ENCODE data around the gene ANKRD31.
"Not testable (repeated sequence)": the region's sequence is repeated elsewhere in the genome, so short reads cannot be mapped to it uniquely, and the experiment has no call there.

ANKRD31 gene

DNA sequence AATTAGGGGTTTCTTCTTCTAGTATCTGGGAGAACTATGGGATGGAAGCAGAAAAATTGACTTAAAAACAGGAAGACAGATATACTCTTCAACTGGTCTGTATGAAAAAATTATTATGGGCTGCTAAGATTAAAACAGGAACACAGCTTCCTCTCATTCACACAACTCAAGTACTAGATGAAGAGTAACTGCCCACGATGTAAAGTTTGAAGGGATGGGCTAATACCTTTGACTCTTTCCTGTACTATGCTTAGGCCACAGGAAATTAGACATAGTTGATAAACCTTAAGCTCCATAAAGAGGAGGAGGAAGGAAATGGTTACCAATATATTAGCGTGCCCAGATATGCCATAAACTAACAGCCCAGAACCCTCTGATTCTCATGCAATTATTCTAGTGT lies 88.6 kb downstream of the ANKRD31 start:
- DNase-seq: no peak

DNA sequence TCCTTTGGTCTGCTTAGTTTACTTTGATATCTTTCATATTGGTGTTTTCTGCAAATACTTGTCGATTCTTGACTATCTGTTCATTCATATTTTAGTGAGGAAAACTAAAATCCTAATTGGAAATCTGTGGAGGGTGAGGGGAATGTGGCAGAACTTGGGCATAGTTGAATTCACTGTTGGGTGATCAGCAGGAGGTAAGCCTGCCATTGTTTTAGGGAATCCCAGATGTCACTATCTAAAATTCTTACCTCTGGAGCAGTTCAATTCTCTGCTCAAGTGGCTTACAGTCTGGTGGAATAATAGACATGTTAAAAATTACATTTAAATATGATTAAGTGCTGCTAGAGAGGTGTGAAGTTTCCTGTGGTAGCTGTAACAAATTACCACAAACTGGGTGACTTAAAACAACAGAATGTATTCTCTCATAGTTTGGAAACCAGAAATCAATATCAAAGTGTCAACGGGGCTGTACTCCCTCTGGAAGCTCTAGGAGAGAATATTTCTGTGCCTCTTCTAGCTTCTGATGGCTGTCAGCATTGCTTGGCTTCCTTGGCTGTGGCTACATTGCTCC lies 94.0 kb downstream of the ANKRD31 start:
- DNase-seq: no peak

DNA sequence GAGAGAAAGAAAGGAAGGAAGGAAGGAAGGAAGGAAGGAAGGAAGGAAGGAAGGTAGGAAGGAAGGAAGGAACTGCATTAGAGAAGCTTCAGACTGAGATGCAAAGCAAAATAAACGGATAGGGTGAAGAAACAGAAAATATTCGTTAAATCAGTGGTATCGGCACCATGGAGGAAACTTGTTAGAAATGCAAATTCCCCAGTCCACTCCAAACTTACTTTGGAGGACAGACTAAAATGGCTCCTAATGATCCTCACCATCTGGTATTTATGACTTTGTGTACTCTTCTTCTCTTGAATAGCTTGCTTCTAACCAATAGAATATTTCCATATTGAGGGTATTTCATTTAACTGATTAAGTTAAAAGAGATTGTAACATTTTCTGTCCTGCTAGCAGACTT lies 96.4 kb downstream of the ANKRD31 start:
- DNase-seq: no peak

DNA sequence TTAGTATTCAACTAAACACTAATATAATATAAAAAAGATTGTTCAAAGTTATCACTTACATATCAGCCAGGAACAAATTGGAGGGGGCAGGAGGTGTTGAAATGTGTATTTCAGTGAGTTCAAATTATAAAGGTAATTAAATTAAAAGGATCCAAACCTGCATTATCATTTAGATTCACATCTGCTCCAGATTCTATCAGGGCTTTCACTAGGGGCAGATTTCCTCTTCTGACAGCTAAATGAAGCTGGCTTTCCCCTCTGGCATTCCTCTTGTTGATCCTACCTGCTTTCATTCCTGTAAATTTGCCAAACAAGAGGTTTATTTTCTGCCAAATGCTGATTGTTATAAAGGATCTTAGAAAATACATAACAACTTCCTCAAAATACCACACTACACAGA lies 98.0 kb downstream of the ANKRD31 start:
- no peak for DNase-seq

DNA sequence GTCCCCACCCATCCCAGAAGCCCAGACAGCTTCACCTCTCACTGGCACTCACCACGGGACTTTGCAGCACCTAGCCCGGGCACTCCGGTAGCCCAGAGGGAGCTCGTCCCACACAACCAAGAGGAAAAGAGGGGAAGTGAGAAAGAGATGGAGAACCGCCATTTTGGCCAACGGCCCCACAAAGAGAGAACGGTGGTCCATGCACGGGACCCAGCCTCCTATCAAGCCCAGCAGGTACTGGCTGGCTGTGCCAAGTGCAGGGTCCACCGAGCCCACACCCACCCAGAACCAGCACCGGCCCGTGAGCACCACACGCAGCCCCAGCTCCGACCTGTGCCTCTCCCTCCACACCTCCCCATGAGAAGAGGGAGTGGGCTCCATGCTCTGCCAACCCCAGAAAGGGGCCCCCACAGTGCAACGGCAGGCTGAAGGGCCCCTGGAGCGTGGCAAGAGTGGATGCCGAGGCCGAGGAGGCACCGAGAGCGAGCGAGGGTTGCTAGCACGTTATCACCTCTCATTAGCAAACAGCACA lies 105.8 kb downstream of the ANKRD31 start:
- no peak for DNase-seq

DNA sequence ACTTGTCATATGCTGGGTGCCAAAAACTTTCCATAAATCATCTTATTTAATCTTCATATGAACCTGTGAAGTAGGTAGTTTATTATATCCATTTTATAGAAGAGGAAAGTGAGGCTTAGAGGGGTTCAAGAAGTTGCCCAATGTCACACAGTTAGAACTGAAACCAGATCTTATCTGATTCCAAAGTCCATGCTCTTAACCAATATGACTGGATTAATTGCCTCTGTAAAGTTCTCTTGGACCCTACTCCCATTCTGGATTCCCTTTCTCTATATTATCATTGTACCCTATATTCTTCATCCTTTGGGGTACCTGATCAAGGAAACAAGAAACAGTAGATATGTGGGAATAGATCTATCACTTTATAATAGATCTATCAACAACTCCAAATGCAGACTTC lies 119.8 kb downstream of the ANKRD31 start:
- no peak for DNase-seq

DNA sequence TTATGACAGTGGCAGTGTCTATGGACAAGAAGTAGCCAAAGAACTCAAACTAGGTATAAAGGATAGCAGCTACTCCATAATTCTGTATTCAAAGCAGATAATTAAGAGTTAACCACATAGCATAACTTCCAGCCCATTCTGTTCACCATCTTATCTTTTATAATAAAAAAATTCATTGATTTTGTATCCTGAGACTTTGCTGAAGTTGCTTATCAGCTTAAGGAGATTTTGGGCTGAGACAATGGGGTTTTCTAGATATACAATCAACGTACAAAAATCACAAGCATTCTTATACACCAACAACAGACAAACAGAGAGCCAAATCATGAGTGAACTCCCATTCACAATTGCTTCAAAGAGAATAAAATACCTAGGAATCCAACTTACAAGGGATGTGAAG lies 122.4 kb downstream of the ANKRD31 start:
- not testable (repeated sequence) for DNase-seq

DNA sequence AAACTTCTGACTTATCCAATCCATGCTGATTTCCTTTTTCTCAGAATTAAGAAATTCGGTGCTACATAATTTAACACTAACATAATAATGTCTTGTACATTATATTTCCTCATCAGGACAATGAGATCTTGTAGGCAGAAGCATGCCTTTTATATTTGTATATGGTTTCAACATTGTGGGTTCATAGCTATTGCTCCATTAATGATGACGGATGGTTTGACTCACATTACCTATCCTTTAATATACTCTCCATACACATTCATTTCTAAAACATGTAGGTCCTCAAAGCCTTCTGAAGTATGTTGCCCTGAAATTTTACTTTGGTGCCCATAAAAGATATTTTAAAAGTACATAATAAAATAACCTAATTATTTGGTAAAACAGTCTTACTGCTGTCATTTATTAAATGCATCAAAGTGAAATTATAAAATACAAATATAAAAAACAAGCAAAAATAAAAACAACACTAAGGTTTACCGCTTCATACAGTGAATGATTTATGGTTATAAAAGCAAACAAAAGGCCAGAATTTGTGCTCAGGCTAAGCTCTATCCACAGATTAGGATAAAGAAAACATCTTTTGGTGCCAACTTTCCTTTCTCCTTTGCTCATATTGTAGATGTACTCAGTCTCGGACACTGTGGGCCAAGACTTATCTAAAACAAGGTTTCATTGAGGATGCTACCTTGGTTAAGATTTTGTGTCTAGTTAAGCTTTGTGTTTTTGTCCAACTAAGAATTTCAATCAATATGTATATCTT lies 123.1 kb downstream of the ANKRD31 start:
- DNase-seq: no peak

DNA sequence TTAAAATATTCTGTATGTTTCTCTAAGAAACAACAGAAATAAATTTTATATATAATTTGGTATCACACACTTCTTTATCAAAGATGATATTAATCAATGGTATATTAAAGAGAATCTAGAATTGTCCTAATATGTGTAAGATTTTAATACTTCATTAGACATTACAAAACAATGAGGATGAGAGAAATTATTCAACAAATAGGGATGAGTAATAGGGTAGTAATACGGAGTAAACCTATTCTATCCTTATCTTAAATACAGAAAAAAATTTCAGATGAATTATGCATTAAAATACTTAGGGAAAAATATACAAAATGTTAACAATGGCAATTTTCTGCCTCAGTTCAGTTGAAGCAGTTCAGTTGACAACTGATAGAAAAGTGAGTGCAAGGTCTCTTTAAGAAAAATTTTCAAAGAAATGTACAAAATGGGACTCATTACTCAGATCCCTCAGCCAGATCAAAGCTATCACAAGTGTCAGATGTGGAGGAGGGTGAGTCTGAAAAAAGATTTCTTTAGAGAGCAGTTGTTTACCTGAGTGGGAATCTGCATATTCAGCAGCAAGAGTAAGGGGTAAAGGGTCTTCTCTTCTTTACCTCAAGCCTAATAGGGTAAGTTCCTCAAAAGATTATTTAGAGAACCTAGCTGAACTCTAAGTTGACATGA lies 127.6 kb downstream of the ANKRD31 start:
- no peak for DNase-seq

DNA sequence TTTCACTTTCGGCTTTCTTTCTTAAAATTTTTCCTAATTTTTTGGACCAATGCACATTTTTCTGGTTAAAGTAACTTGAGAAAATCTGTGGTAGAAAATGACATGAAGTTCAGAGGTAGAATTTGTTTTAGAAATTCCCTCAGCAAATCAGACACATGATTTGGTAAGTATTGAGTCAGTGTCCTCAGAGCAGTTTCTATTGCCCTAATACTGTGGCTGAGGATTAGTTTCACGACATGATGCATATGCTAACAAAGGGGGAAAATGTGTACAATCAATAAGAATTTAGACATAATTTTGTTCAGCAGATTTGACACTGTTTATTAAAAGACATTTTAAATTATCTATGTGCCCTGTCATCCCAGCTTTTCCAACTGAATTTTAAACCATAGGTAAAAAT lies 128.2 kb downstream of the ANKRD31 start:
- DNase-seq: no peak

DNA sequence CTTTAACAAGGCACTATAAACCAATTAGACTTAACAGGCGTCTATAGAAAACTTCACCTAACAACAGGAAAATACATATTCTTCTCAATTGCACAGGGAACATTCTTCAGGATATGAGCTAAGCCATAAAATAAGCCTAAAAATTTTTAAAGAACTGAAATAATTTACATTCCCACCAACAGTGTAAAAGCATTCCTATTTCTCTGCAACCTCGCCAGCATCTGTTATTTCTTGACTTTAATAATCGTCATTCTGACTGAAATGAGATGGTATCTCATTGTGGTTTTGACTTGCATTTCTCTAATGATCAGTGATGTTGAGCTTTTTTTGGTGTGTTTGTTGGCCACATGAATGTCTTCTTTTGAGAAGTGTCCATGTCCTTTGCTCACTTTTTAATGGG lies 140.7 kb downstream of the ANKRD31 start:
- not testable (repeated sequence) for DNase-seq

DNA sequence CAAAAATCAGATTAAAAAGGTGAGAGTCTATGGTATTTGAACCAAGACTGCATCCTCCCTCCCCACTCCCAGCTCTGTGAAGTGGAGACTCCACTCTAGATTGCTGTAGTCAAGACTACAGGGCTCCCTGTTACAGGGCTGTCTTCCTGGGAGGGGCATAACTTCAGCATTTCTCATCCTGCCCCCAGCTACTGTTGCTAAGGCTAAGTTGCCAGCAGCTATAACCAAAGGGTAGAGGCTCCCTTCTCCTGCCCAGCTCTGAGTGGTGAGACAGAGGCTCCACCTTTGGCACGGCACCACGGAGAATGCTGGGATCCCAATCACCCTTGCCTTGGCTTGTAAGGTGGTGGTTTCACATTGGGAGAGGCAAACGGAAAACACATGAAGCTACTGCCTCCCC lies 145.1 kb downstream of the ANKRD31 start:
- DNase-seq: no peak

DNA sequence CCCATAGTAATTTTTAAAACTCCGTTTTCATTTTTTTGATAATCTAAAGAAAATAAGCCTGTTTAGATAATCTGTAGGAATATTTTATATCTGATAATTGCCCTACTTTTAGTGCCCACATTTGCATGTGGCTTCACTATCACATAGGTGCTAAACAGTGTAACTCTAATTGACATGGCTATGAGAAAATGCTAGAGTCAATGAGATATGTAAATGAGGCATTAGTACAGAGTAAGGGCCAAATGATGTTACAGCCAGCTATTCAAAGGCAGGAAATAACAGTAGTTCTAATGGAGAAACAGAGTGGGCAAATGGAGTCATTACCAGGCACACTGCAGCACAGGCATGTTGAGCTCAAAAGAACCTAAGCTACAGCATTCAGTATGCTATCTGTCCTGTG lies 147.0 kb downstream of the ANKRD31 start:
- no peak for DNase-seq

DNA sequence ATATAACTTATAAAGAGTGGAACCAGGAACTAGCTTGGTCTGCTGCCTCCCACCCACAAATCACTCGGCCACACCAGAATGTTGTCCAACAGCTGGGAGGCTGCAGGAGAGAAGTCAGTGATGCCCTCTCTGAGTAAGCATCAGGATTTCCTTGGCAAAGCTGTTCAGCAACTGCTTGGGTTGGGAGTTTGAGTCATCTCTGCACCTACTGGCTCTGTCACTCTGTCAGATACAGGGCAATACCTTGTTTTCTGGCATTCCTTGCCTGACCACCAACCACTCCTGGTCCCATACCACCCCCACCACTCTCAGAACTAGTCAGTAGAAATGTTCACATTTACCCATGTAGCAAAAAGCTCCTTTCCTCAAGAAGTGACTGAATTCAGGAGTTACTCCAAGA lies 147.5 kb downstream of the ANKRD31 start:
- no peak for DNase-seq

DNA sequence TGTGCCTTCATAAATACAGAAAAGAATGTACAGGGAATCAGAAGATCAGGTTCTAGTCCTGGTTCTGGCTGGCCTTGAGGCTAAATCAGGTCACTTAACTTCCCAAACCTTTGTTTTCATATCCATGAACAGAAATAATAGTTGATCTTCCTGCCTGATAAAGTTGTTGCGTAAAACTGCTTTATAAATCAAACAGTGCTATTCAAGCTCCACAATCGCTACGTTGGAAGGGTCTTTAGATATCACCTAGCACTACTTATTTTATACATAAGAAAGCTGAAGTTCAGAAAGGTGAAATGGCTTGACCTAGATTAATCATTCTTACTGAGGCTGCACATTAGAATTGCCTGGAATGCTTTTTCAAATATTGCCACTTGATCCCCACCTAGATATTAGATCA lies 148.0 kb downstream of the ANKRD31 start:
- no peak for DNase-seq

DNA sequence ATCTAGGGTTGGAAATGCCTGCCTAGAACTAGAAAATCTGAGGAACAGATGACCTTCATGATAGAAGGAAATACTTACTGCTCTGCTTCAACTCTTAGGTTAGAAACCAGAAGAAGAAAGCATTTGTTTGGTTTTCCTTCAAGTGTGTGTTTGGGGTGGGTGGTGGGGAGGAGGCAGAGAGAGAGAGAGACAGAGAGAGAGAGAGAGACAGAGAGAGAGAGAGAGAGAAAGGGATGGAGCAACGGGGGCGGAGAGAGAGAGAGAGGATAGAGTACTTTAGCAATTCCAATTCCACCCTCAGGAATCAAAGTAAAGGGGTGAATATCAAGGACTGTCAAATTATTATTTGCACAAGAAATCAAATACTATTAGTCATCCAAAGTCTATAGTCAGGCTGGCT lies 155.2 kb downstream of the ANKRD31 start:
- no peak for DNase-seq

DNA sequence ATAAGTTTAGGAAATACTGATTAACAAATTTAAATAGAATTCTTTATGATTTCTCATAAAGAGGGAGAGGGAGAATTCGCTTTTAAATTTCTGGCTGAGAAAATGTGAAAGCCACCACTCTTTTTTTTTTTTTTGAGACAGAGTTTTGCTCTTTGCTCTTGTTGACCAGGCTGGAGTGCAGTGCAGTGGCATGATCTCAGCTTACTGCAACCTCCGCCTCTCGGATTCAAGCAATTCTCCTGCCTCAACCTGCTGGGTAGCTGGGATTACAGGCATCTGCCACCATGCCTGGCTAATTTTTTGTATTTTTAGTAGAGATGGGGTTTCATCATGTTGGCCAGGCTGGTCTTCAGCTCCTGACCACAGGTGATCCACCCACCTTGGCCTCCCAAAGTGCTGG lies 157.3 kb downstream of the ANKRD31 start:
- DNase-seq: not testable (repeated sequence)

DNA sequence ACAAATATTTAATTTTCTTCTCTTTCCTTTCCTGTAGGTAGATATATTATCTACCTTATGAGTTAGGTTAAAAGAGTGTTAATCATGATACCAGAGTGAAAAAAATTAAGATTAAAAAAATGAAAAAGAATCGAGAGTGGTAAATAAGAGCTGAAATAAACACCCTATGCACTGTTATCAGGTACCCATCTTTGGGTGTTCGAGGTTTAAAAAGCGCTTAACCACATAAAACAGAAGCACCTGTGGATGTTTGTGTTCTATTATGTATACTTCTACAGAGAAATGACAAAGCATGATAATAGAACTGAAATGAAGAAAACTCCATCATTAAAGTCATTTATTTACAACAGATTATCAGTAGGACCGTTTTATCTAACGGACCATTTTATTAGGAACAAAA lies 158.7 kb downstream of the ANKRD31 start:
- no peak for DNase-seq

DNA sequence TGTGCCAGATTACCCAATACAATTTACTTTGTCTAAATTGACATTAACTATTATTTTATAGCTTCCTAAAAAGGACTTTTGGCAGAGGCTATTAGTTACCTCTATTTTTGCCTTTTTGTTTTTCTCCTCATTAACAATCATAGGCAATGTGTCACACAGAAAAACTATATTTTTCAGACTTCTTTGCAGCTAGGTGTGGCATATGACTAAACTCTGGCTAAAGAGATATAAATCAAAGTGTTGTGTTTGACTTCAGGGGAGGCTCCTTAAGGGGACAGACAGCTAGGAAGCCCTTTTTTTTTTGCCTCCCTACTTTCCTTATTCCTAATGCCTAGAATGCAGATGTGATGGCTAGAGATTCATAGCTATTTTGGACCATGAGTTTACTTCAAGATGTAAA lies 164.6 kb downstream of the ANKRD31 start:
- DNase-seq: no peak

DNA sequence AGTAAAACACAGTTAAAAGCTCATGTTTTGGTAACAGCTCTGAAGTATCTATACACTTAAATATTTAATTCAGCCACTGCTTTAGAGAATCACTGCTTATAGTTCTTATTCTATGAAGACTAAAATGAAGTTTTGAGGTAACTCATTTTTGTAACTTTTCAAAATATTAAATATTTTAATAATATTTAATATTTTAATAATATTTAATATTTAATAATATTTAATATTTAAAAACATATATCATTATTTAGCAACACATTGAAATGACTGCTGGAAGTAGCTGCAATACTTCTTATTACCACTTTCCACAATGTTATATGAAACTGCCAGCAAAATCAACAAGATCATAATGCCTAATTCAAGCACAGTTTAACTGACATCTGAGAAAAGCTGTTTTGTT lies 165.6 kb downstream of the ANKRD31 start:
- DNase-seq: no peak

DNA sequence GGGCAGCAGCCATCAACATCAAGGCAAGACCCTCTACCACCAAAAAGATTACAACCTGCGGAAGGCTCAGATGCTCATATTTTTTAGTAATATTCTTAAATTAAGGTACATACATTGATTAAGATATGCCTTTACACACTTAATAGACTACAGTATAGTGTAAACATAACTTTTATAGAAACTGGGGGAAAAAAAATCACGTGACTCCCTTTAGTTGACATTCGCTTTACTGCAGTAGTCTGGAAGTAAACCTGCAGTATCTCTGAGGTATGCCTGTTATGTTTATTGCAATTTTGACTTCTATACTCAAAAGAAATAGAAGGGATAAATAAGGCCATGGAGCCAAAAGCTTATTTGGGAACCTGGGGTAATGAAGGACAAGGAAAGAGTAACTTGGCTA lies 169.2 kb downstream of the ANKRD31 start:
- no peak for DNase-seq

DNA sequence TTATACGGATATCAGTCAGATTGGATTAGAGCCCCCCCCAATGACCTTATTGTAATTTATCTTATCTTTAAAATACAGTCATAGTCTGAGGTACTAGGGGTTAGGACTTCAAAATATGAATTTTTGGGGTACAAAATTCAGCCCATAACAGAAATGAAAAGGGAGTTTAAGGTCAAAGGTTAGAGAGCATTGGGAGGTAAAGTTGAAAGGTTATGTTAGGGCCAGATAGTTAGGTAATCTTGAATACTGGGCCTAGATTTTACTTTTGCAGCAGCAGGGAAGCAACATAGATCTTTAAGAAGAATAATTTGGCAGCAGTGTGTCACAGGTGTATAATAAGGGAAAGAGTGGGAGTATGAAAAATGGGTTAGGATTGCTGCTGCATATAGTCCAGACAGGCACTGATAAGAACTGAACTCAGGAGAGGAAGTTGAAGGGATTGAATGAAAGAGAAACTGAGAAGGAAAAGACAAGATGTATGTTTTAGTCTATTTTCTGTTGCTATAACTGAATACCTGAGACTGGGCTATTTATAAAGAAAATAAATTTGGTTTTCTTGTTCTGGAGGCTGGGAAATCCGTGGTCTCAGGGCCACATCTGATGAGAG lies 173.7 kb downstream of the ANKRD31 start:
- no peak for DNase-seq

DNA sequence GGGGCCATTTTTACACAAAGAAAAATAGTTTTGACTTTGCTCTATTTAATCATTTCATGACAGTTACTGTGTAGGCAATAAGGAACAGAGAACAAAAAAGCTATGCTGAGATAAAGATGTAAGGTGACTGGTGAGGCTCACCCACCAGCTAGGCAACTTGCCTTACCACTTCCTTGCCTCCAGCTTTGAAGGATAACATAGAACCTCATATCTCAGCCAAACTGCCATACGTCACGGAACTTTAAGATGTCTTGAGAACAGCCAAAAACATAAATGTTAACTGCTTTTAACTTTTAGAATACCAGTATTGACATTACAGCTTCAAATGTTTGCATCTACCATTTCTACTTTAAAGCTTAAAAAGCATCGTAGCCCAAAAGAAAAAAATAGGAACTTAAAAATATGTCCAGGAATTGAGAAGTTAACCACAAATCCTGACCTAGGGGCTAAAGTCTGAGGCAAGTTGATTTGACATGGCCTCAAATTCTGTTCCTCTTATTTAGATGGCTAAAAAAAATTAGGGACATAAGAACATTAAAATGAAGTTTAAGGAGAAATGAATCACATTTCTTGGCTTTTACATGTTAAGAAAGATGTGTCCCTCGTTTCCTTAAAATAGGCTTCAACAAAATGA lies 176.6 kb downstream of the ANKRD31 start:
- no peak for DNase-seq

Measured in C1 segment of cervical spinal cord (tissue), 14 donors.